Measurements from ENCODE around the gene MPHOSPH8. TPM values are rescaled to one million over a fixed set of nuclear protein-coding genes. Genes with fewer than 3 reads are reported as not detected.

MPHOSPH8 gene
- polyA plus RNA-seq, 1 donor (not counting 4 experiments of a cell fraction or from before 2014, with no cell fraction given), result 24.7 TPM

DNA sequence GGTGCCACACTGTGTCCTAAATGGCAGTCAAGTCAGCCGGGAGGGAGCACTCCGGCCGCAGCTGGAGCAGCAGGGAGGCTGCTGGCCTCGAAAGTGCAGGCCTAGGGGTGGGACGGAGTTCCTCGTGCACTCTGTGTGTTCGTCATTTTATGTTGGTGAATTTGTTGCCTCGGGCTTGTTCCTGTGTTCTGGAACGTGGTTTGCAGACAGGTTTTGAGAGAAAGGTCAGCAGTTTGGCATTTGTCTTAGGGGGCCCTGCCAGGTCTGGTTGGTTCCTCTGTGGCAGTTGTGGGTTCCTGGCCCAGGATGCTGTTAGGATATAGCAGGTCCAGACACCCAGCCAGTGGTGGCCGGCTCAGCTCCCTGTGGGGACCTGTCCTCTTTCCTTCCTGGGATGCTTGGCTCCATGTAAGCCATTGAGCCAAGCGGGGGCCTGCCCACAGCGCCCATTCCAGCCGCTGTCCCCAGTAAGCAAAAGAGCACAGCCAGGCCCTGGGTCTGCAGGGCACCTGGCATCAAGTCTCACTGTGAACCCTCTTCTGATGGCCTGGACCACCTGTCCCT lies 30.0 kb downstream of the MPHOSPH8 start:
- DNase-seq (ENCODE audit: low read depth, low spot score), result no peak
- dilution Hi-C loops (cut with MboI; ENCODE audit: extremely low pct_ligation_motif_present, low sequenced_read_pairs), result no loop called here
- no peak for FAIRE-seq
- no peaks in the 10 kb centered on the region for H3K9me3 ChIP-seq (ENCODE audit: control insufficient read depth, low read depth, low read length)
- H3K9ac ChIP-seq (ENCODE audit: control insufficient read depth, extremely low read depth, insufficient read depth, low read length), result no peak overlapping the region
- no peaks in the 10 kb centered on the region for H4K20me1 ChIP-seq (ENCODE audit: control insufficient read depth, extremely low read depth, insufficient read depth, low read length)
- TF ChIP-seq CTCF (optimal IDR thresholded peaks at IDR 0.05 in 1 of 3, IDR thresholded peaks at IDR 0.05 in 1 of 3, conservative IDR thresholded peaks at IDR 0.05 in 1 of 3; ENCODE audit: extremely low read depth in 1 of 3, insufficient read depth in 2 of 3, low read length in 3 of 3), result no peak
- TF ChIP-seq EZH2 (IDR thresholded peaks at IDR 0.05; ENCODE audit: low read length), result no peak
- H3K79me2 ChIP-seq (ENCODE audit: control insufficient read depth, insufficient read depth, low read length), result no peaks in the 10 kb centered on the region
- no peak overlapping the region for H3K4me3 ChIP-seq (ENCODE audit: control insufficient read depth in 2 of 3, extremely low read depth in 1 of 3, insufficient read depth in 2 of 3, low read depth in 1 of 3, low read length in 3 of 3)
- no peak overlapping the region for H3K27ac ChIP-seq (ENCODE audit: control insufficient read depth, insufficient read depth, low read length)
- no peak overlapping the region for H2AFZ ChIP-seq (ENCODE audit: control insufficient read depth, low read length)
- peaks cover 2% of the 10 kb centered on the region for H3K9me1 ChIP-seq (ENCODE audit: control insufficient read depth, extremely low read depth, insufficient read depth, low read length)
- no peaks in the 10 kb centered on the region for H3K4me1 ChIP-seq (ENCODE audit: control insufficient read depth, extremely low read depth, insufficient read depth, low read length)
- no peak overlapping the region for H3K4me2 ChIP-seq (ENCODE audit: control insufficient read depth, extremely low read depth, insufficient read depth, low read depth, low read length)
- no peaks in the 10 kb centered on the region for H3K27me3 ChIP-seq (ENCODE audit: control insufficient read depth, extremely low read depth, insufficient read depth, low read length)
- peaks cover 15 to 35% of the 10 kb centered on the region in 2 experiments for H3K36me3 ChIP-seq (ENCODE audit: control insufficient read depth in 2 of 2, extremely low read depth in 1 of 2, insufficient read depth in 2 of 2, low read length in 2 of 2)

DNA sequence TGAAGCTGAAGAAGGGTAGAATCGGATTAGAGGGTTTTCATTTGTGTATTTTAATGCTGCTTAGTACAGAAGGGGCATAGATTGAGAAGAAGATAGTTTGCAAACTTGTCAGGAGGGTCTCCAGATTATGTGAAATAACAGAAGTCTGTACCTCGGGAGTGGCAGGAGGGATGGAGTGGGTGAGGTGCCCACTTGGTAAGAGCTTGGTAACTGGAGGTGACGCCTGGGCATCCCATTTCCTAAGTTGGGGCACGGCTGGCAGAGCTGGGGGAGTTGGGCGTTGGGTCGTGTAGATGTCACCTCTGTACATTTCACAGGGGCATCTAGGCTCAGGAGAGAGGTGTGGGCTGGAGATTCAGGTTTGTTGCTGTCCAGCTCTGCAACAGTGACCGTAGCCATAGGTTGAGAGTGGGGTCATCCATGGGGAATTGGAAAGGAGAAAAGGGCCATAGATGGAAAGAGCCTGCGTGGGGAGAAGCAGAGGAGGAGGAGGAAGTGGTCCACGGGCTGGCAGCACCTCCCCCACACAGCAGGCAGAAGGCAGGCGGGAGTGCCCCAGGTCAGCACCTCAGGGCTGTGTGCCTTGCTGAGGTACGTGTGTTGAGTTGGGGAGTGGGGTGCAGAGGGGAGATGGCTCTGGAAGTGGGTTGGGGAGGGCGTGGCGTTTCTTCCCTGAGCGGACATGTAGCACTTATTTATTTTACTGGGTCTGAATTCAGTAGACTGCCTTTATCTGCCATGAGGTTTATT lies 31.2 kb downstream of the MPHOSPH8 start:
- Histone ChIP-seq H3K9me1 (ENCODE audit: control insufficient read depth, extremely low read depth, insufficient read depth, low read length) (peaks cover 2% of the 10 kb centered on the region), H3K27ac (ENCODE audit: control insufficient read depth, insufficient read depth, low read length) (no peak overlapping the region), H2AFZ (ENCODE audit: control insufficient read depth, low read length) (no peak overlapping the region), H3K4me3 (ENCODE audit: control insufficient read depth in 2 of 3, extremely low read depth in 1 of 3, insufficient read depth in 2 of 3, low read depth in 1 of 3, low read length in 3 of 3) (no peak overlapping the region), H3K4me2 (ENCODE audit: control insufficient read depth, extremely low read depth, insufficient read depth, low read depth, low read length) (no peak overlapping the region), H3K9ac (ENCODE audit: control insufficient read depth, extremely low read depth, insufficient read depth, low read length) (no peak overlapping the region), H3K9me3 (ENCODE audit: control insufficient read depth, low read depth, low read length) (no peaks in the 10 kb centered on the region), H3K36me3 (ENCODE audit: control insufficient read depth in 2 of 2, extremely low read depth in 1 of 2, insufficient read depth in 2 of 2, low read length in 2 of 2) (peaks cover 16 to 35% of the 10 kb centered on the region in 2 experiments), H3K27me3 (ENCODE audit: control insufficient read depth, extremely low read depth, insufficient read depth, low read length) (no peaks in the 10 kb centered on the region), H3K79me2 (ENCODE audit: control insufficient read depth, insufficient read depth, low read length) (no peaks in the 10 kb centered on the region), H3K4me1 (ENCODE audit: control insufficient read depth, extremely low read depth, insufficient read depth, low read length) (no peaks in the 10 kb centered on the region), H4K20me1 (ENCODE audit: control insufficient read depth, extremely low read depth, insufficient read depth, low read length) (no peaks in the 10 kb centered on the region)
- no peak for FAIRE-seq
- dilution Hi-C loops (cut with MboI; ENCODE audit: extremely low pct_ligation_motif_present, low sequenced_read_pairs), result no loop called here
- no peak for DNase-seq (ENCODE audit: low read depth, low spot score)
- no peak for TF ChIP-seq CTCF (optimal IDR thresholded peaks at IDR 0.05 in 1 of 3, IDR thresholded peaks at IDR 0.05 in 1 of 3, conservative IDR thresholded peaks at IDR 0.05 in 1 of 3; ENCODE audit: extremely low read depth in 1 of 3, insufficient read depth in 2 of 3, low read length in 3 of 3)
- TF ChIP-seq EZH2 (IDR thresholded peaks at IDR 0.05; ENCODE audit: low read length), result no peak

Measured in keratinocyte (primary cell).